GM18511 (cell line): ENCODE data around the gene SFTPA2.
"Not testable (repeated sequence)": the region's sequence is repeated elsewhere in the genome, so short reads cannot be mapped to it uniquely, and the experiment has no call there.

Source experiments
- ATAC-seq: cut with Tn5 transposase; IDR thresholded peaks from one replicate; pipeline ENCODE4 v1.9.1; 2021; ENCODE audit warnings: mild to moderate bottlenecking, moderate library complexity; ENCODE audit not compliant: unreplicated experiment

SFTPA2 gene

GRCh38 chr10:79560160-79560709 is at the start of gene SFTPA2:
SFTPA2 (minus strand) TSS chr10:79560407; CDS start chr10:79559483, 924 bp downstream.
- ATAC-seq: no peak

DNA sequence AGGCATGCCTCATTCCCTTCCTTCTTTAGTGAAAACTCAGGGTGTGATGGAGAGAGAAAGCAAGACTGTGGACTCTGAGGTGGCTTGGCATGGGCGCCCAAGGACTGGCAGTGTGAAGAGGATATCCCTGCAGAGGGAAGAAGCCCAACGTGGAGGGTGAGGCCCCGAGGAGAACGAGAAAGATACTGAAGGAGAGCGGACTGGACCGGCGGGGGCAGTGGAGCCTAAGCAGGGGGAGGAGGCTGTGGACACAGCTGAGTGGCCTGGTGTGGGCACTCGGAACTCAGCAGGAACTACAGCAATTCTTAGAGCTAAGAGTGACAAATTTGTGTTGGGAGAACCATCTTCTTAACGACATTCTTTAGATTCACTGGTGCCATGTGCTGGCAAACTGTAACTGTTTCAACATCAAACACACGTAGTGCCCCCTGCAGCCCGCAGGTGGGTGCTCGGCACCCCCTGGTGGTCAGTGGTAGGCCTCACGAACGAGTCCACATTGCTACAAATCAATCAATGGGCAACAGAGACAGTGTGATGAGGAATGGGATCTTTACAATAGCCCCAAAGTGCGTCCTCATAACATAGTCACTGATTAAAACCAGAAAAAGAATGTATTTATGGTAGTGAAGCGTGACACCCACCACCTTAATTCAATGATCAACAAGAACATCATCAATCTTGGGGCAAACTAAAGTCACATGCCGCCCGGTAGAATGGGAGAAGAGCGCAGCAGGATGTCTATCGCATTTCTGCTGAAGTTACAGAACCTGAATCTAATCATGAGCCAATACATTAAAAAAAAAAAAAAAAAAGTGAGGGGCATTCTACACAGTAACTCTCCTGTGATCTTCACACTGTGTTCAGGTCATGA is 48.5 kb upstream of the SFTPA2 start:
- ATAC-seq: no peak

GRCh38 chr10:79605308-79605707 is 45.1 kb upstream of the SFTPA2 start:
- ATAC-seq: no peak

DNA sequence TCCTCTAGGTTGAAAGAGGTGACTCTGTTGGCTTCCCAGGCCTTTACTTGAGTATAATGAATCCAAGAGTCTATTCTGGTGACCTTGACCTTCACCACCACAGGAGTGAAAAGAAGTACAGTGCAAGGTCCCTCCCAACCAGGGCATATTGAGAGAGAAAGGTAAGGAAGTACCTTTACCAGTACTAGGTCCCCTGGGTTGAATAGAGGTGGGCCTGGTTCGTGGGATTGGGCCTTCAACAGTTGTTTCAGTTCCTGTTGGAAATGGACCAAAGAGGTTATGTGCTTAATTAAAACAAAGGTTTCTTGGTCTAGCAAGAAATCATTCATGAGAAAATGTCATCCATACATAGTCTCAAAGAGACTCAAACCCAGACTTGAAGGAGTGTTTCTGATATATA is 44.1 kb upstream of the SFTPA2 start:
- no peak for ATAC-seq

DNA sequence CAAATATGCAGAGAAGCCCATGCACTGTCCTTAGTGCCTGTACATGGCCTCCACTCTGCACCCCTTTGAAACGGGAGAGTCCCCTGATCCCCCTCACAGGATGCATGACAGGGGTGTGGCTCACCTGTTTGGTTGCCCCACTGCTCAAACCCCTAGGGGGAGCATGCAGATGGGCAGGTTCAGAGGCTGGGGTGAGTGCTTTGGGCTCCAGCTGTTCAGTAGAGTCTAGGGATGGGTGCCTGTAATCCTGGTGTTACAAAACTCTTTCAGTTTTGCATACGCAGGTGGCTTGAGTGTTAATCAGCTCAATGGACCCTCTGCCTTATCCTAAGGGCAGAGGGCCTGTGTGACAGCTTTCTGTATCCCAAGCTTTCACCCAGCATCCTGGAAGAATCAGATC is 42.7 kb upstream of the SFTPA2 start:
- no peak for ATAC-seq

DNA sequence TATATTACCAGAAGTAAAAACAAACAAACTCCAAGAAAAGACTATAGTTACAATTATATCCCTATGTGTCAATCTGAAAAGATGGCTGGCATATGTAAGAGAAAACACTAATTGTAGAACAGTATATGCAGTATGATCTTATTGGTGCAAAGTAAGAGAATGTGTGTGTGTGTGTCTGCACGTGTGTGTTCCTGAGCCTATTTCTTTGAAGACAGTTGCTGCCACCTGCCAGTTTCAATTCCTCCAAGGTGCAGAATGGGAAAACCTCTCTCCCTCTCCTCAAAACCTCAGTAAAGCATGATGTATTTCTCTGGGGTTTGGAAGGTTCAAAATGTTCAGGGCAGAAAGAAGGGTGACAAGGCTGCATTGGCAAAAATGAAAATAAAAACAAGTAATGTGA is 41.7 kb upstream of the SFTPA2 start:
- ATAC-seq: no peak

DNA sequence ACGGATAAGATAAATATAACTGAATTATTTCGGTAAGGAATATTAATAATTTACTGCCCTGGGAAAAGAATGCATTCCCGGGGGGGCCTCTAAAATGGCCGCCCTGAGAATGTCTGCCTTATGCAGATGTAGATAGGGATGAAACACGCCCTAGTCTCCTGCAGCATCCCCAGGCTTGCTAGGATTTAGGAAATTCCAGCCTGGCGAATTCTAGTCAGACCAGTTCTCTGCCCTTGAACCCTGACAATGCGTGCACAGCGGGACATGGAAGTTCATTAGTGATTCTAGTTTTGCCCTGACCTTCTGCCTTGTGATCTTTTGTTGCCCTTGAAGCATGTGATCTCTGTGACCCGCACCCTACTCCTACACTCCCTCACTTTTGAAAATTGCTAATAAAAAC is 39.4 kb upstream of the SFTPA2 start:
- ATAC-seq: not testable (repeated sequence)

- no peak for ATAC-seq
These were observed 35.3 kb upstream of the SFTPA2 start for GRCh38 chr10:79595510-79595909.

DNA sequence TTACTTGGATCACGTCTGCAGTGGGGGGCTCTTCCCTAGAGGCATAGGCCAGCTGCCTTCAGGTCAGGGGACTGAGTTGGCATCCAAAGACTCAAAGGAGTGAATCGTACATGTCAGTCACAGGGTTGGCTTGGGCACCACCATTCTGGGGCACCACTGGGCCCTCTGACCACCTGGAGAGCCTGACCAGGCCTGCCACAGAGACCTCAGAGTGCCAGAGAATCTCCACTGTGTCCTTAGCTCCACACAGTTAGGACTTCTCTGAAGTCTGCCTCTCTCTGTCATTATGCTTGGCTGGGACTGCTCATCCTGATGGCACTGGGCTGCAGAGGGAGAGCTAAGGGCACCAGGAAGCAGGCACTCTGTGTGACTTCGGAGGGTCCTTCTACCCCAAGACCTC is 34.4 kb upstream of the SFTPA2 start:
- ATAC-seq: not testable (repeated sequence)

GRCh38 chr10:79593377-79593776 is 33.2 kb upstream of the SFTPA2 start:
- no peak for ATAC-seq

GRCh38 chr10:79588800-79589199 is 28.6 kb upstream of the SFTPA2 start:
- ATAC-seq: no peak

- ATAC-seq: no peak
These were observed 26.7 kb upstream of the SFTPA2 start for GRCh38 chr10:79586933-79587332.

DNA sequence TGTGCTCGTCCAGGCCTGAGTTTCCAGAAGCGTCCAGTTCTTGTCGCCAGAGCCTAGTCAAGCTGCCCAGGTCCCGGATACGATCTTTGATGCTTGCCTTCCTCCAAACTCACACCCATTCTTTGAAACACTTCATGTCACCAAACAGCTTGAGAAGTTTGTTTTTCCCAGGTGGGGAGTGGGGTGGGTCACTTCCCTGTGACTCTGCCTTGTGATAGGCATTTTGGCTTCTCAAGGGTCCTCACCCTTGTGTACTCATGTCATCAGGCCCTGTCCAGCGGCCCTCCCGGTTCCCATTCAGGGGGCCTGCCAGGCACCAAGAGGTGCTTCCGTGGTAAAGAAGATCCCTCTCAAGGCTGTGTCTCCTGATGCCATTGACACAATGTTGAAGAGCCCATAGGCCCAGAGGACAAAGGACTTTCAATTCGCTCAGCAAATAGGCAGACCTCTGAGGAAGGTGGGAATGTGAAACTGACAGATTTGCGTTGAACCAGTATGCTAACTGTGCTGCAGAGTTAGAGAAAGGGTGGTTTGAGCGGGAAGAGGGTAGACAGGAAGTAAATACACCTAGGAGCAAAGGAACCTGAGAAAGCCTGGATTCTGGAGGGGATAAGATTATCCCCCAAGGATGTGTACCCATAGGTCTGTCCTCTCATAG is 25.8 kb upstream of the SFTPA2 start:
- no peak for ATAC-seq

- ATAC-seq: no peak
These were observed 23.3 kb upstream of the SFTPA2 start for GRCh38 chr10:79583488-79584024.

DNA sequence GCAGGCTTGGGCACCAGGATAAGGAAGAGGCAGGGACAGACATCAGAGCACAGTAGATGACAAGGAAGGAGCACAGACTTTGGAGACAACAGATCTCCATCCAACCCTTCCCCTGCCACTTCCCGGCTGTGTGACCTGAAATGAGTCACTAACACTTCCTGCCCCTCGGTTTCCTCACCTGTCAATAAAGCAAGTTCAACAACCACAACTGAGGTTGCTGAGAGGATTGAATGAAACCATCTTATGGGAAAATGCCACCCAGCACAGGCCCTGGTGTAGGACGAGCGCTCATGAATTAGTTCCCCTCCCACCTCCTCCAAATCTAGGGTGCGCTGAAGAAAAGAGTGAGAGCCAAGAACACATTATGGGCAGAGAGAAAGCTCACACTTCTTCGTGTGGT is 22.7 kb upstream of the SFTPA2 start:
- ATAC-seq: not testable (repeated sequence)

GRCh38 chr10:79582096-79582495 is 21.9 kb upstream of the SFTPA2 start:
- ATAC-seq: no peak

GRCh38 chr10:79581044-79581443 is 20.8 kb upstream of the SFTPA2 start:
- no peak for ATAC-seq

DNA sequence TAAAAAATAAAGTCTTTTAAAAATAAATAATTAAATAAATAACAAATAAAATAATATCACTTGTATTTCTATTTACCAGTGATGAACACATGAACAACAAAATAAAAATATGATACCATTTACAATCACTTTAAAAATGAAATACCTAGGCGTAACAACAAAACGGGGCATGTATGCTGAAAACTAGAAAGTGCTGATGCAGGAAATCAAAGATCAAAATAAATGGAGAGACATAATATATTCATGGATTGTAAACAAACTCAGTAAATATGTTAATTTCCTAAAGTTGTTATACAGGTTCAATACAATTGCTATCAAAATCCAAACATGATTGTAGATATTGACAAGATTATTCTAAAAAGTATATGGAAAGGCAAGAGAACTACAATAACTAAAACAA is 19.2 kb upstream of the SFTPA2 start:
- no peak for ATAC-seq

DNA sequence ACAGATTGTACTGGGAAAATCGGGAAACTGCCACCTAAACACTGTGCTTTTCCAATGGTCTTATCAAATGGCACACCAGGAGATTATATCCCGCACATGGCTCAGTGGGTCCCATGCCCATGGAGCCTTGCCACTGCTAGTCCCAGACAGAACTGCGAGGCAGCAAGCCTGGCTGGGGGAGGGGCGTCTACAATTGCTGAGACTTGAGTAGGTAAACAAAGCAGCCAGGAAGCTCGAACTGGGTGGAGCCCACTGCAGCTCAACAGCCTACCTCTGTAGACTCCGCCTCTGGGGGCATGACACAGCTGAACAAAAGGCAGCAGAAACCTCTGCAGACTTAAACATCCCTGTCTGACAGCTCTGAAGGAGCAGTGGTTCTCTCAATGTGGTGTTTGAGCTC is 10.4 kb upstream of the SFTPA2 start:
- ATAC-seq: not testable (repeated sequence)

GRCh38 chr10:79563426-79563825 is 3.2 kb upstream of the SFTPA2 start:
- ATAC-seq: no peak

GRCh38 chr10:79562135-79562756 is 2.0 kb upstream of the SFTPA2 start:
- ATAC-seq: peak; percentile 86
